Esophagus (tissue), 2 donors: Measurements from ENCODE around the gene CNNM4. TPM values are rescaled to one million over a fixed set of nuclear protein-coding genes. Genes with fewer than 3 reads are reported as not detected.

Experiments
- H3K27ac ChIP-seq, 2 donors: one replicate each; pipeline ENCODE4 v1.5.1; 2013; ENCODE audit warnings: low read depth in 2 of 2, mild to moderate bottlenecking in 2 of 2, inconsistent platforms in 1 of 2, low read length in 1 of 2, moderate library complexity in 1 of 2
- H3K27me3 ChIP-seq, 2 donors: one replicate each; pipeline ENCODE4 v1.6.1; 2013; ENCODE audit warnings: low read length in 2 of 2, control low read depth in 1 of 2, mild to moderate bottlenecking in 1 of 2; ENCODE audit not compliant: insufficient read depth in 2 of 2, control insufficient read depth in 1 of 2
- H3K36me3 ChIP-seq, 2 donors: one replicate each; pipeline ENCODE4 v1.6.1; 2013; ENCODE audit warnings: low read length in 1 of 2; ENCODE audit not compliant: control insufficient read depth in 2 of 2, insufficient read depth in 2 of 2
- H3K4me1 ChIP-seq, 2 donors: one replicate each; pipeline ENCODE4 v1.6.1; 2013; ENCODE audit warnings: low read length in 1 of 2; ENCODE audit not compliant: control insufficient read depth in 2 of 2, insufficient read depth in 2 of 2
- H3K4me3 ChIP-seq, 2 donors: one replicate each; pipeline ENCODE4 v1.5.1; 2013; ENCODE audit warnings: low read length in 2 of 2, mild to moderate bottlenecking in 2 of 2, low read depth in 1 of 2, moderate library complexity in 1 of 2
- H3K9me3 ChIP-seq, 2 donors: one replicate each; pipeline ENCODE4 v1.6.1; 2013; ENCODE audit warnings: mild to moderate bottlenecking in 2 of 2, low read depth in 1 of 2, low read length in 1 of 2, moderate library complexity in 1 of 2; ENCODE audit not compliant: control insufficient read depth in 2 of 2, insufficient read depth in 1 of 2
- WGBS, 2 donors: extraction: QIAGEN DNeasy Blood & Tissue Kit; methylation state at CpG; one replicate each; pipeline ENCODE4 v1.1.7; 2013; 5-methylcytosine and 5-hydroxymethylcytosine counted together
- polyA plus RNA-seq, 2 donors: library from polyadenylated mRNA; stranded (reverse); fragments of 200-250 nt; gene quantifications; one replicate each; pipeline ENCODE4 v1.2.3, GENCODE V29; 2013
- donor health status: healthy with polysubstance abuse.
- donor health status: Bipolar disorder and iron deficiency.

CNNM4 gene
- polyA plus RNA-seq, 2 donors = 3.2 to 5.0 TPM

DNA sequence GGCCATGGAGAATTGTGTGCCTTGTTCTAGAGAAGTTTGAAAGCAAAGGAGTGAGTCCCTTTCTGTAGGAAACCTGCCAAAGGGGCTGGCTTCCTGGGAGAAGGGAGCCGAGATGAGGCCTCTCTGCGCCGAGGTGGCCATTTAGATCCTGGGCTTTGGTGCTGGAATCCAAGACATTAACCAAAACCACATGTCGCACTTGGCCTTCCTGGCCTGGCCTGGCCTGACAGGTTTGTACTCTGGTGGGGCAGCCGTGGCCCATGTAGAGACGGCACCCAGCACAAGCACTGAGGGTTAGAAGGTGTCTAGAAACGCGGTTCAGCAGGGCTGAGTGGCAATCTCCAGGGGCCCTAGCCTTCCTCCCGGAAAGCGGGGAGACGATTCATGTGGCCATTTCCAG lies 62.5 kb downstream of the CNNM4 start:
- Histone ChIP-seq H3K9me3 (no peaks in the 10 kb centered on the region), H3K27me3 (no peaks in the 10 kb centered on the region), H3K4me3 (no peak overlapping the region), H3K27ac (no peak overlapping the region), H3K36me3 (peaks cover 10 to 27% of the 10 kb centered on the region in 2 donors), H3K4me1 (peaks cover 10 to 19% of the 10 kb centered on the region in 2 donors)
- 81 to 85% methylated on average over 11 of the region's 11 CpGs for WGBS, 2 donors

DNA sequence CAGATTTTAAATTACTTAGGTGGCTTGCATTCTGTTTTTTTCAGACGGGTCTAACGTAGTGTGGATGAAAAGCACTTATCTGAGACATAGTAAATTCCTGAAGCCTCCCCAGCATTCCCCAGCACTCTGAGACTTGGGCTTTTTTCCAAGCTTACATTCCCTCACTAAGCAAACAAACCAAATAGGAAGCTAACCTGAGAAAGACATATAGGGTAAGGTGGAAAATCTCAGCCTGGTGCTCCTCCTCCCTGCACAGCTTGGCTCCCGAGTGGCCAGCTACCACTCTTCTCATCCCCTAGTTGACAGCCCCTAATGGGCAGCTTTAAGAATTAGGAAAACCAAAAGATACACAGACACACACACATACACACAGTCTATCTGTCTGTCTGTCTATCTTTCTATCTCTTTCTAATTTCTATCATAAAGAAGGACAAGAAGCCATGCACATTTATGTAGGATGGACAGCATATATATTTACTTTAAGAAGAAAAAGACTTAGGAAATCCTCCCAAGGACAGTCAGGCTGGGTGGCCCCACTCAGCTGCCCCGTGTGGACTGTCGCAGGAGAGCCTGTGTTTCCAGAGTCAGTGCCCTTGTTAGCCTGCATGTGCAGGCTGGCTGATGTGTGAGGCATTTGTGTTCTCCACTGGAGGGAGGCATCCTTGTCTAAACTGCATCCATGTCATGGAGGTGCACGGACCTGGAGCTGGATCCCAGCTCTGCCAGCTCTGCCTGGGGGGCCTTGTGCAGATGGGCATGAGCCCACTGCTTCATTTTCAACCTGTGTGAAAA lies 63.6 kb downstream of the CNNM4 start:
- Histone ChIP-seq H3K36me3 (peaks cover 14 to 35% of the 10 kb centered on the region in 2 donors), H3K27ac (no peak overlapping the region), H3K9me3 (no peaks in the 10 kb centered on the region), H3K4me1 (peaks cover 7 to 10% of the 10 kb centered on the region in 2 donors), H3K4me3 (no peak overlapping the region), H3K27me3 (no peaks in the 10 kb centered on the region)
- WGBS, 2 donors = 54 to 65% methylated on average over 6 of the region's 6 CpGs

DNA sequence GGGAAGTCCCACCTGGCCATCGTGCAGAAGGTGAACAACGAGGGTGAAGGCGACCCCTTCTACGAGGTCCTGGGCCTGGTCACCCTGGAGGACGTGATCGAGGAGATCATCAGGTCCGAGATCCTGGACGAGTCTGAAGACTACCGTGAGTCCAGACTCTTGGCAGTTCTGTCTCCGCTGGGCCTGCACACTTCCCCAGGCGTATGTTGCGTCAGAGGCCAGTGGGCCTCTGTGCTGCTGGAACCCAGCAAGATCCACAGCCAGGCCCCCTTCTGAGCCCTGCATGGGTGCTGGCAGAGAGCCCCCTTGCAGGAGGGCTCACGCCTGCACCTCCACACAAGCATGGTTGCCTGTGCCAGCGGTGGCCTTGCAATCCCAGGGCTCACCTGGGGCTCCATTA lies 64.4 kb downstream of the CNNM4 start:
- Histone ChIP-seq H3K9me3 (no peaks in the 10 kb centered on the region), H3K4me1 (peaks cover 3% of the 10 kb centered on the region in 2 donors), H3K4me3 (no peak overlapping the region), H3K36me3 (peaks cover 19 to 35% of the 10 kb centered on the region in 2 donors), H3K27ac (no peak overlapping the region), H3K27me3 (no peaks in the 10 kb centered on the region)
- 91 to 95% methylated on average over 14 of the region's 14 CpGs for WGBS, 2 donors

DNA sequence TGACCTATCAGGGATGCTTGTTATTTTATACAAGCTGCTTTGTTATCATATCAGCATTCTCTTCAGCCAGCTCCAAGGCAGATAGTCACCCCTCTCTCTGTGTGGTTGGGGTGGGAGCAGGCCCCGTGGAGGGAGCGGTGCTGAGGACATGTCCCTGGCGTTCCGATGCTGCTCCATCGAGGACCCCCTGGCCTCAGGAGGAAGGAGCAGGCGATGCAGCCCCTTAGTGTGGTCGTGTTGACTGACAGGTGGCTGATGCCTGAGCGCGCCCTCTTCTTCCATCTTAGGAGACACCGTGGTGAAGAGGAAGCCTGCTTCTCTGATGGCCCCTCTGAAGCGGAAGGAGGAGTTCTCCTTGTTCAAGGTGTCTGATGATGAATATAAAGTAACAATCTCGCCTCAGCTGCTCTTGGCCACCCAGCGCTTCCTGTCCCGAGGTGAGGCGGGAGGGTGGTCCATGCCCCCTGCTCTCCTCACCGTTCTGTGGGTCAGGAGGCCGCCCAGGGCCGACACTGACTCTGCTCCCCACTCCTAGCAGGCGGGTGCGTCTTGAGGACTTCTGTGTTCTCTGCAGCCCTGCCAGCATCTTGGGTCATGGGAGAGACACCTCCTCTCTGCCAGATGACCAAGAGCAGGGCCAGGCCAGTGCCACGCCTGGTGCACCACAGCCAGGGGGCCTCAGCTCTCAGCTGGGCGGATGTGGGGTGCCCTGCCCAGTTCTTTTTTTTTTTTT lies 66.0 kb downstream of the CNNM4 start:
- WGBS, 2 donors = 92 to 94% methylated on average over 22 of the region's 22 CpGs
- Histone ChIP-seq H3K4me3 (no peak overlapping the region), H3K27ac (no peak overlapping the region), H3K36me3 (peaks cover 28 to 38% of the 10 kb centered on the region in 2 donors), H3K27me3 (no peaks in the 10 kb centered on the region), H3K4me1 (peaks cover 3% of the 10 kb centered on the region in 2 donors), H3K9me3 (no peaks in the 10 kb centered on the region)

DNA sequence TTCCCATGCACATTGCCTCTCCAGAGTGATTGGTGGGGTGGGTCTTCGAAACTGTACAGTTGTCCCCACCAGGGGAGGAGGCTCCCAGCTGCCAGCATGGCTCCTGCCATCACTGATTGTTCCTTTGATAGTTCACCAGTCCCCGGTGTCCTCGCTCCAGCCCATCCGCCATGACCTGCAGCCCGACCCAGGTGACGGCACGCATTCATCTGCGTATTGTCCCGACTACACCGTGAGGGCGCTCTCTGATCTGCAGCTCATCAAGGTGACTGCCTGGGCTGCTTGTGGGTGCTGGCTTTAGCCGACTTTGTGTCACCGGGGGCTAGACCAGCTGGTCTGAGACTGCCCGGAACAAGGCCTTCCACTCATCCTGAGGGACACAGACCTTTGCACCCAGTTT lies 67.7 kb downstream of the CNNM4 start:
- peaks cover 28 to 45% of the 10 kb centered on the region in 2 donors for H3K36me3 ChIP-seq
- H3K27me3 ChIP-seq = no peaks in the 10 kb centered on the region
- peaks cover 0 to 6% of the 10 kb centered on the region in 2 donors for H3K4me1 ChIP-seq
- WGBS, 2 donors = 95 to 96% methylated on average over 14 of the region's 14 CpGs
- no peak overlapping the region for H3K4me3 ChIP-seq
- no peaks in the 10 kb centered on the region for H3K9me3 ChIP-seq
- H3K27ac ChIP-seq = no peak overlapping the region

DNA sequence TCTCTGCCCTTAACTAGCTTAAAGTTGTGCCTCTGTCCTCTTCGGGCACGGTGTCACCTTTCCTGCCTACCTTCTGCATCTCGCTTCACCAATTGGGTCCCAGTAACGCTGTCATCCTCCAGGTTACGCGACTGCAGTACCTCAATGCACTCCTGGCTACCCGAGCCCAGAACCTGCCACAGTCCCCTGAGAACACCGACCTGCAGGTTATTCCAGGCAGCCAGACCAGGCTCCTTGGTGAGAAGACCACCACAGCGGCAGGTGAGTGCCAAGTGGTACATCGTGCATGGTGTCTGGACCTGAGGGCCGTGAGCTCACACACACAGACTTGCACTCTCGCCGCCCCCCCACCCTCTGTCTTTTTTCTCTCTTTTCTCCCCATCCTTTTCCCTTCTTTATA lies 68.2 kb downstream of the CNNM4 start:
- 96 to 98% methylated on average over 13 of the region's 13 CpGs for WGBS, 2 donors
- Histone ChIP-seq H3K9me3 (no peaks in the 10 kb centered on the region), H3K4me1 (peaks cover 0 to 5% of the 10 kb centered on the region in 2 donors), H3K27me3 (no peaks in the 10 kb centered on the region), H3K4me3 (no peak overlapping the region), H3K27ac (no peak overlapping the region), H3K36me3 (peaks cover 28 to 43% of the 10 kb centered on the region in 2 donors)

DNA sequence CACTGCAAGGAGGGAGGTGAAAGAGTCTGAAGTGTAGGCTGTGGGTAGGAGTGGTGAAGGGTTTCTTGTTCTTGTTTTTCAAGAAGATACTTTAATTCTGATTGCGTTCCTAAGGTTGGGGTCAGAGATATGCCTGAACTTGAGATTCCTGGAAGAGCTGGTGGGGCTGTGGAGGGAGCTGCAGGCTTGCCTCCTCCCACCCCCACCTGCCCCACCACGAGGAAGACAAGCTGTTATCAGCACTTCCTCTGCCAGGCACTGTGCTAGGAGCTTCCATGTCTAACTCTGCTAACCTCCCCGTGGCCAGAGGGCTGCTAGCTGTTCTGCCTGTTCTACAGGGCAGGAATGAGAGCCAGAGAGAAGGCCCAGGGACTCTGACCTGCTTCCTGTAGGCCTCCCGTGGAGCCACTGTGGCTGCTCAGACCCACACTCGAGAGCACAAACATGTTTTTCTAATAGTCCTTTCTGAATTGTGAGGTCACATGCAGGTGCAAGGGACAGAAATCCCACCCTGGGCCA lies 69.4 kb downstream of the CNNM4 start:
- Histone ChIP-seq H3K36me3 (peaks cover 28 to 40% of the 10 kb centered on the region in 2 donors), H3K27ac (no peak overlapping the region)
- WGBS, 2 donors = 58 to 64% methylated on average over 5 of the region's 5 CpGs

DNA sequence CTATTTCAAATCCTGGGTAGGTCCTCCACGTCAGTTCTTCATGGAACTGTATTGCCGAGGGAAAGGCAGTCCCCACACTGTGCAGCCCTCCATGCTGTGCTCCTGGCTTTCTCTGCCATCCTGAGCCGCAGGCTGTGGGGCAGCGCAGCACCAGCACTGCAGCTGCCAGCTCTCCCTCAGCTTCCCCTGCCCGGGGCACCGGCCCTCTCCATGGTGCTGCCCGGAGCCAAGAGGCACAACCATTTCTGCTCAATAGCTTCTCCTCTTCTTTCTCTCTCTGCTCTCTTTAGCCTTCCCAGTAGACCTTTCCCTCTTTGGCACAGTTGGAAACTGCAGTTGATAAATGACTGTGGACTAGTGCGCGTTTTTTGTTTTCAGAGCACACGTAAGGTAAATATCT lies 71.0 kb downstream of the CNNM4 start:
- H3K27ac ChIP-seq = no peak overlapping the region
- peaks cover 0 to 4% of the 10 kb centered on the region in 2 donors for H3K4me1 ChIP-seq
- no peaks in the 10 kb centered on the region for H3K9me3 ChIP-seq
- 71 to 74% methylated on average over 10 of the region's 10 CpGs for WGBS, 2 donors
- no peak overlapping the region for H3K4me3 ChIP-seq
- H3K36me3 ChIP-seq = peaks cover 23 to 35% of the 10 kb centered on the region in 2 donors
- H3K27me3 ChIP-seq = no peaks in the 10 kb centered on the region

More for the DNA sequence above, 69.4 kb downstream of the CNNM4 start:
- no peak overlapping the region for H3K4me3 ChIP-seq
- H3K9me3 ChIP-seq = no peaks in the 10 kb centered on the region
- H3K4me1 ChIP-seq = peaks cover 0 to 5% of the 10 kb centered on the region in 2 donors
- no peaks in the 10 kb centered on the region for H3K27me3 ChIP-seq

DNA sequence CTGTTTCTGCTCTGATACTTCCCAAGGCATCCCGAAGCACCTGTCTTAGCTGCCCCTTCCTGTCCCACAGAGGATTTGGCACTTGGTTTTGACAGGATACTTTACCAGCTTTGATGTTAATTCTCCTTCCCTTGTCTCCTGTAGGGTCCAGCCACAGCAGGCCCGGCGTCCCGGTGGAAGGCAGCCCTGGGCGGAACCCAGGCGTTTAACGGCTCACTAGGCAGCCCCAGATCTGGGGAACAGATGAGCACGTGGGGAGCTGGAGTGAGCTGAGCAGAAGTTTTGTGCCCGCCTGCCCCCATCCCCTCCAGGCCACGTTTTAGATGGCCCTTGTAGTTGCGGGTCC lies 71.7 kb downstream of the CNNM4 start:
- no peaks in the 10 kb centered on the region for H3K27me3 ChIP-seq
- H3K4me3 ChIP-seq = no peak overlapping the region
- peaks cover 20 to 31% of the 10 kb centered on the region in 2 donors for H3K36me3 ChIP-seq
- H3K9me3 ChIP-seq = no peaks in the 10 kb centered on the region
- 56 to 68% methylated on average over 11 of the region's 11 CpGs for WGBS, 2 donors
- H3K27ac ChIP-seq = peak overlapping the region in 1 of 2 donors; percentile 11
- peaks cover 0 to 3% of the 10 kb centered on the region in 2 donors for H3K4me1 ChIP-seq
